ENCODE data around the gene PCYOX1L. TPM values are rescaled to one million over a fixed set of nuclear protein-coding genes. Genes with fewer than 3 reads are reported as not detected.

PCYOX1L gene
- total RNA-seq, 1 experiment from 2014 or later, result 7.0 TPM

DNA sequence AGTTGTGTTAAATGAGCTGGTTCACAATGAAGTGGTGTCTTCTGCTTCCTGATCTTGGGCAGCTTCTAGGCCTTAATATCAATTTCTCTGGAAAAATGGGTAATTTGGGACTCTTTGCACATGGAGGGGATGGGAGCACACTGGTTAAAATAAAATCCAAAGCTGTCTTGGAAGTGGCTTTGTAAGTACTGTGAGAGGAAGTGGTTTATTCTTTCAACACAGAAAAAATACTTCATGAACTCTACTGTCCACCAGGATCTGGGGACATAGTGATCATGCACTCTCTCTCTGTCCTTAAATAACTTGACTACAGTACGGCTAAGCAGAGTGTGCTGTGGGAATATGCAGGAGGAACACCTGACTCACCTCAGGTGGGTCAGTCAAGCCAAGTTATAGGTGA, 2.4 kb downstream of the PCYOX1L start:
- Histone ChIP-seq H3K4me3 (ENCODE audit: low read depth in 2 of 2, low read length in 2 of 2) (no peak overlapping the region), H3K9me3 (ENCODE audit: control insufficient read depth, insufficient read depth, low read depth, low read length) (no peaks in the 10 kb centered on the region), H3K4me1 (ENCODE audit: control insufficient read depth, insufficient read depth, low read length) (peaks cover 10% of the 10 kb centered on the region), H3K27me3 (ENCODE audit: control insufficient read depth, insufficient read depth, low read length) (no peaks in the 10 kb centered on the region), H3K27ac (ENCODE audit: low read length) (no peak overlapping the region), H3K36me3 (ENCODE audit: control insufficient read depth, insufficient read depth, low read length) (no peaks in the 10 kb centered on the region)
- no peak for ATAC-seq
- POLR2A ChIA-PET, result no interaction called here
- CTCF ChIA-PET, result no interaction called here
- no peak for DNase-seq (ENCODE audit: low read depth, low spot score)
- no TSS peak for BruUV-seq (replicated peaks)
- in situ Hi-C loops (cut with HindIII; ENCODE audit: low pct_unique_long_range_greater_than_20kb, low sequenced_read_pairs), result no loop called here
- TF ChIP-seq POLR2AphosphoS5 (IDR thresholded peaks at IDR 0.05; ENCODE audit: low read depth, low read length) (no peak), TCF7L2 (IDR thresholded peaks at IDR 0.05; ENCODE audit: low read depth, low read length) (no peak), SIN3A (IDR thresholded peaks at IDR 0.05; ENCODE audit: borderline replicate concordance, insufficient read depth, low read depth, low read length) (no peak)
- TF ChIP-seq, protein P1, sequence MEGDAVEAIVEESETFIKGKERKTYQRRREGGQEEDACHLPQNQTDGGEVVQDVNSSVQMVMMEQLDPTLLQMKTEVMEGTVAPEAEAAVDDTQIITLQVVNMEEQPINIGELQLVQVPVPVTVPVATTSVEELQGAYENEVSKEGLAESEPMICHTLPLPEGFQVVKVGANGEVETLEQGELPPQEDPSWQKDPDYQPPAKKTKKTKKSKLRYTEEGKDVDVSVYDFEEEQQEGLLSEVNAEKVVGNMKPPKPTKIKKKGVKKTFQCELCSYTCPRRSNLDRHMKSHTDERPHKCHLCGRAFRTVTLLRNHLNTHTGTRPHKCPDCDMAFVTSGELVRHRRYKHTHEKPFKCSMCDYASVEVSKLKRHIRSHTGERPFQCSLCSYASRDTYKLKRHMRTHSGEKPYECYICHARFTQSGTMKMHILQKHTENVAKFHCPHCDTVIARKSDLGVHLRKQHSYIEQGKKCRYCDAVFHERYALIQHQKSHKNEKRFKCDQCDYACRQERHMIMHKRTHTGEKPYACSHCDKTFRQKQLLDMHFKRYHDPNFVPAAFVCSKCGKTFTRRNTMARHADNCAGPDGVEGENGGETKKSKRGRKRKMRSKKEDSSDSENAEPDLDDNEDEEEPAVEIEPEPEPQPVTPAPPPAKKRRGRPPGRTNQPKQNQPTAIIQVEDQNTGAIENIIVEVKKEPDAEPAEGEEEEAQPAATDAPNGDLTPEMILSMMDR (IDR thresholded peaks at IDR 0.05), result no peak
- TF ChIP-seq, protein P2, sequence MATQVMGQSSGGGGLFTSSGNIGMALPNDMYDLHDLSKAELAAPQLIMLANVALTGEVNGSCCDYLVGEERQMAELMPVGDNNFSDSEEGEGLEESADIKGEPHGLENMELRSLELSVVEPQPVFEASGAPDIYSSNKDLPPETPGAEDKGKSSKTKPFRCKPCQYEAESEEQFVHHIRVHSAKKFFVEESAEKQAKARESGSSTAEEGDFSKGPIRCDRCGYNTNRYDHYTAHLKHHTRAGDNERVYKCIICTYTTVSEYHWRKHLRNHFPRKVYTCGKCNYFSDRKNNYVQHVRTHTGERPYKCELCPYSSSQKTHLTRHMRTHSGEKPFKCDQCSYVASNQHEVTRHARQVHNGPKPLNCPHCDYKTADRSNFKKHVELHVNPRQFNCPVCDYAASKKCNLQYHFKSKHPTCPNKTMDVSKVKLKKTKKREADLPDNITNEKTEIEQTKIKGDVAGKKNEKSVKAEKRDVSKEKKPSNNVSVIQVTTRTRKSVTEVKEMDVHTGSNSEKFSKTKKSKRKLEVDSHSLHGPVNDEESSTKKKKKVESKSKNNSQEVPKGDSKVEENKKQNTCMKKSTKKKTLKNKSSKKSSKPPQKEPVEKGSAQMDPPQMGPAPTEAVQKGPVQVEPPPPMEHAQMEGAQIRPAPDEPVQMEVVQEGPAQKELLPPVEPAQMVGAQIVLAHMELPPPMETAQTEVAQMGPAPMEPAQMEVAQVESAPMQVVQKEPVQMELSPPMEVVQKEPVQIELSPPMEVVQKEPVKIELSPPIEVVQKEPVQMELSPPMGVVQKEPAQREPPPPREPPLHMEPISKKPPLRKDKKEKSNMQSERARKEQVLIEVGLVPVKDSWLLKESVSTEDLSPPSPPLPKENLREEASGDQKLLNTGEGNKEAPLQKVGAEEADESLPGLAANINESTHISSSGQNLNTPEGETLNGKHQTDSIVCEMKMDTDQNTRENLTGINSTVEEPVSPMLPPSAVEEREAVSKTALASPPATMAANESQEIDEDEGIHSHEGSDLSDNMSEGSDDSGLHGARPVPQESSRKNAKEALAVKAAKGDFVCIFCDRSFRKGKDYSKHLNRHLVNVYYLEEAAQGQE (IDR thresholded peaks at IDR 0.05; ENCODE audit: insufficient read depth in 1 of 2, low read depth in 2 of 2, low read length in 1 of 2), result no peak
- intact Hi-C loops (cut with micrococcal nuclease; ENCODE audit: unreplicated experiment), result no loop called here

DNA sequence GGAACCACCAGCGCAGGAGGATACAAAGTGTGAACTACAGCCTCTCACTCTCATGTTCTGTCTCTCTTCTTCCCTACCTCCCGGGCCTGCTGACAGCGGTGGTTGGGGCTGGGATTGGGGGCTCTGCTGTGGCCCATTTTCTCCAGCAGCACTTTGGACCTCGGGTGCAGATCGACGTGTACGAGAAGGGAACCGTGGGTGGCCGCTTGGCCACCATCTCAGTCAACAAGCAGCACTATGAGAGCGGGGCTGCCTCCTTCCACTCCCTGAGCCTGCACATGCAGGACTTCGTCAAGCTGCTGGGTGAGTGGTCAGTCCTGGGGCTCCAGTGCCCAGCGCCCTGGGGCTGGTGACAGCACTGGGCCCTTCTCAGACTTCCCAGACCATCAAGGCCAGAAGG, 4.7 kb downstream of the PCYOX1L start:
- H3K36me3 ChIP-seq (ENCODE audit: control insufficient read depth, insufficient read depth, low read length), result no peaks in the 10 kb centered on the region
- in situ Hi-C loops (cut with HindIII; ENCODE audit: low pct_unique_long_range_greater_than_20kb, low sequenced_read_pairs) (no loop called here), intact Hi-C loops (cut with micrococcal nuclease; ENCODE audit: unreplicated experiment) (no loop called here)
- ATAC-seq (no peak), DNase-seq (ENCODE audit: low read depth, low spot score) (no peak)
- no peak overlapping the region for H3K4me3 ChIP-seq (ENCODE audit: low read depth in 2 of 2, low read length in 2 of 2)
- H3K4me1 ChIP-seq (ENCODE audit: control insufficient read depth, insufficient read depth, low read length), result peaks cover 6% of the 10 kb centered on the region
- TF ChIP-seq POLR2AphosphoS5 (IDR thresholded peaks at IDR 0.05; ENCODE audit: low read depth, low read length), result no peak
- no peak for TF ChIP-seq TCF7L2 (IDR thresholded peaks at IDR 0.05; ENCODE audit: low read depth, low read length)
- TF ChIP-seq SIN3A (IDR thresholded peaks at IDR 0.05; ENCODE audit: borderline replicate concordance, insufficient read depth, low read depth, low read length), result no peak
- TF ChIP-seq, protein P1 (IDR thresholded peaks at IDR 0.05), result no peak
- TF ChIP-seq, protein P2 (IDR thresholded peaks at IDR 0.05; ENCODE audit: insufficient read depth in 1 of 2, low read depth in 2 of 2, low read length in 1 of 2), result no peak
- ChIA-PET POLR2A (interaction anchor here (1.4 kb wide), 1 partner anchor 17 kb away, joined by 4 read pairs; the partner anchor contains the start of gene GRPEL2), CTCF (no interaction called here)
- H3K27ac ChIP-seq (ENCODE audit: low read length), result no peak overlapping the region
- no TSS peak for BruUV-seq (replicated peaks)
- no peaks in the 10 kb centered on the region for H3K9me3 ChIP-seq (ENCODE audit: control insufficient read depth, insufficient read depth, low read depth, low read length)
- H3K27me3 ChIP-seq (ENCODE audit: control insufficient read depth, insufficient read depth, low read length), result no peaks in the 10 kb centered on the region
